OCI-LY7 (cell line): ENCODE data around the gene PLTP. TPM values are rescaled to one million over a fixed set of nuclear protein-coding genes. Genes with fewer than 3 reads are reported as not detected.

Source experiments
- BruUV-seq: library from RNA; stranded (reverse); fragments of 400-500 nt; replicated peaks from 2 replicates; lab custom pipeline; 2021; lab: Mats Ljungman, UMichigan
- CTCF ChIA-PET: fragments of 300-600 bp; sonication (Branson Sonifier 250); formaldehyde crosslinking; loops from one replicate; lab custom pipeline; 2022; ENCODE audit warnings: antibody characterized with exemption; ENCODE audit not compliant: unreplicated experiment; lab: Charles Lee
- POLR2A ChIA-PET: fragments of 300-600 bp; sonication (Branson Sonifier 250); formaldehyde crosslinking; loops from one replicate; lab custom pipeline; 2022; ENCODE audit warnings: antibody characterized with exemption; lab: Charles Lee
- DNase-seq: peaks from one replicate; pipeline ENCODE4 v3.0.0-alpha.2; 2015; ENCODE audit warnings: low spot score
- H2AFZ ChIP-seq: fragments of 200-600 bp; sonication (generic), shearing (Covaris generic); 2 replicates; pipeline ENCODE4 v1.6.1; 2014; ENCODE audit warnings: mild to moderate bottlenecking, antibody characterized with exemption, low read length, moderate library complexity
- H3K27ac ChIP-seq: fragments of 200-600 bp; sonication (generic); 2 replicates; pipeline ENCODE4 v1.5.1; 2014; ENCODE audit warnings: mixed run types, low read depth, mild to moderate bottlenecking, moderate library complexity, low read length, inconsistent platforms; ENCODE audit not compliant: poor library complexity, severe bottlenecking
- H3K36me3 ChIP-seq: fragments of 200-600 bp; sonication (generic); 2 replicates; pipeline ENCODE4 v1.6.1; 2014; ENCODE audit warnings: mild to moderate bottlenecking, antibody characterized with exemption, low read length, moderate library complexity, mixed read lengths; ENCODE audit not compliant: insufficient read depth
- H3K4me1 ChIP-seq: fragments of 200-600 bp; sonication (generic); 2 replicates; pipeline ENCODE4 v1.5.1; 2014; ENCODE audit warnings: mild to moderate bottlenecking, low read length; ENCODE audit not compliant: insufficient read depth, poor library complexity, severe bottlenecking
- H3K4me2 ChIP-seq: fragments of 200-600 bp; sonication (generic); 2 replicates; pipeline ENCODE4 v1.6.1; 2014; ENCODE audit warnings: mild to moderate bottlenecking, low read length
- H3K4me3 ChIP-seq: fragments of 200-600 bp; sonication (generic); 2 replicates; pipeline ENCODE4 v1.5.1; 2014; ENCODE audit warnings: mild to moderate bottlenecking, low read depth, low read length; ENCODE audit not compliant: poor library complexity, severe bottlenecking
- H3K79me2 ChIP-seq: fragments of 200-600 bp; sonication (generic); 2 replicates; pipeline ENCODE4 v1.6.1; 2016; ENCODE audit warnings: low read depth, mild to moderate bottlenecking, low read length, moderate library complexity, mixed read lengths; ENCODE audit not compliant: insufficient read depth
- H3K9me2 ChIP-seq: fragments of 200-600 bp; sonication (generic); 2 replicates; pipeline ENCODE4 v1.6.1; 2016; ENCODE audit warnings: mild to moderate bottlenecking, low read length, mixed read lengths; ENCODE audit not compliant: insufficient read depth
- H3K9me3 ChIP-seq: fragments of 200-600 bp; sonication (generic); 2 replicates; pipeline ENCODE4 v1.6.1; 2014; ENCODE audit warnings: mild to moderate bottlenecking, mixed run types, low read length, mixed read lengths
- H4K20me1 ChIP-seq: fragments of 200-600 bp; sonication (generic); 2 replicates; pipeline ENCODE4 v1.6.1; 2014; ENCODE audit warnings: mild to moderate bottlenecking, antibody characterized with exemption, low read length, moderate library complexity, mixed read lengths; ENCODE audit not compliant: insufficient read depth
- CTCF ChIP-seq: fragments of 200-600 bp; sonication (generic); conservative IDR thresholded peaks from 2 replicates; pipeline ENCODE4 v1.5.1; 2014; ENCODE audit warnings: mild to moderate bottlenecking, antibody characterized with exemption, low read length, moderate library complexity, mixed read lengths
- EZH2phosphoT487 ChIP-seq: fragments of 200-600 bp; sonication (generic); IDR thresholded peaks from 2 replicates; pipeline ENCODE4 v1.6.1; 2018; ENCODE audit warnings: low read depth, borderline replicate concordance, mild to moderate bottlenecking, mixed run types, antibody characterized with exemption, low read length, moderate library complexity, mixed read lengths
- intact Hi-C: fragments of 100-400 bp; cut with micrococcal nuclease; formaldehyde crosslinking; loops from one replicate; pipeline ENCODE4 v1.10.0; 2022; ENCODE audit not compliant: unreplicated experiment
- total RNA-seq, 2 experiments: library from RNA; depleted of rRNA in 1 of 2; stranded (reverse); fragments of >200 nt in 1 of 2; shearing (Covaris generic) in 1 of 2; gene quantifications; 2 replicates each; pipeline ENCODE4 v1.2.3, GENCODE V29; 2014 to 2022

Gene PLTP
- total RNA-seq, 2 experiments from 2014 or later: 12.7 to 17.1 TPM

GRCh38 chr20:45892049-45892825 is 19.7 kb downstream of the PLTP start:
- H4K20me1 ChIP-seq: no peaks in the 10 kb centered on the region
- no peaks in the 10 kb centered on the region for H3K79me2 ChIP-seq
- no peak overlapping the region for H2AFZ ChIP-seq
- intact Hi-C loops: no loop called here
- DNase-seq: no peak
- H3K4me1 ChIP-seq: peaks cover 15% of the 10 kb centered on the region
- H3K4me3 ChIP-seq: peak overlapping the region; percentile 85
- no peaks in the 10 kb centered on the region for H3K9me3 ChIP-seq
- no peak overlapping the region for H3K27ac ChIP-seq
- H3K4me2 ChIP-seq: peak overlapping the region; percentile 98
- CTCF ChIA-PET: no interaction called here
- peaks cover 4% of the 10 kb centered on the region for H3K36me3 ChIP-seq
- TF ChIP-seq EZH2phosphoT487 (no peak), CTCF (no peak)
- TSS peak; percentile 48 for BruUV-seq
- POLR2A ChIA-PET: interaction anchor here (1.0 to 1.4 kb wide), 3 partner anchors 10 to 92 kb away, joined by 3 to 4 read pairs (median 4); no protein-coding TSS in a partner anchor
- no peaks in the 10 kb centered on the region for H3K9me2 ChIP-seq

GRCh38 chr20:45890985-45891983 is 20.7 kb downstream of the PLTP start, which contains the start of the genes CTSA and NEURL2:
CTSA (plus strand) TSS chr20:45891335; CDS start chr20:45891569, 234 bp downstream.
NEURL2 (minus strand) TSS chr20:45891208; CDS start chr20:45890991, 217 bp downstream.
- no TSS peak for BruUV-seq
- POLR2A ChIA-PET: interaction anchor here (1.1 to 1.7 kb wide), 4 partner anchors 9 to 79 kb away, joined by 3 to 5 read pairs (median 4); partner anchors contain the start of gene PCIF1

More at GRCh38 chr20:45890985-45891983, 20.7 kb downstream of the PLTP start, which contains the start of the genes CTSA and NEURL2:
- Histone ChIP-seq H3K79me2 (no peaks in the 10 kb centered on the region), H3K9me3 (no peaks in the 10 kb centered on the region), H2AFZ (peak within 1 kb of the TSS; percentile 88), H3K4me2 (peak within 1 kb of the TSS; percentile 98), H3K4me3 (peak within 1 kb of the TSS; percentile 85), H3K36me3 (no peaks in the 10 kb centered on the region; the same call in 1 of the 2 replicates), H3K9me2 (no peaks in the 10 kb centered on the region), H3K4me1 (peaks cover 15% of the 10 kb centered on the region), H4K20me1 (no peaks in the 10 kb centered on the region), H3K27ac (peak within 1 kb of the TSS; percentile 21)
- no peak for TF ChIP-seq CTCF
- TF ChIP-seq EZH2phosphoT487: no peak
- CTCF ChIA-PET: no interaction called here
- peak; percentile 91 for DNase-seq
- intact Hi-C loops: no loop called here
